H1 (cell line): Measurements from ENCODE around the gene MFAP3L.

Experiments
- EGR1 ChIP-seq: IDR thresholded peaks from 2 replicates; pipeline ENCODE4 v1.6.1; 2011; ENCODE audit warnings: low read depth, low read length, borderline replicate concordance
- EZH2 ChIP-seq: fragments of 200-600 bp; sonication (generic); IDR thresholded peaks from 2 replicates; pipeline ENCODE4 v1.7.1; 2012; ENCODE audit warnings: low read depth, mild to moderate bottlenecking, moderate library complexity, low read length, inconsistent platforms; ENCODE audit not compliant: severe bottlenecking
- HDAC2 ChIP-seq, 2 experiments: fragments of 300-600 bp in 1 of 2; sonication (generic) in 1 of 2; IDR thresholded peaks; 2 replicates each; pipeline ENCODE4 v1.6.1; 2011 to 2012; ENCODE audit warnings: low read depth in 2 of 2, low read length in 2 of 2, mild to moderate bottlenecking in 2 of 2, moderate library complexity in 2 of 2, borderline replicate concordance in 1 of 2, inconsistent platforms in 1 of 2
- JUND ChIP-seq: IDR thresholded peaks from 2 replicates; pipeline ENCODE4 v1.6.1; 2011; ENCODE audit warnings: mild to moderate bottlenecking, improper control_type of control experiment, low read length
- KDM1A ChIP-seq: fragments of 200-600, 300-600 bp; sonication (generic); IDR thresholded peaks from 2 replicates; pipeline ENCODE4 v1.7.1; 2016; ENCODE audit warnings: mild to moderate bottlenecking, low read length, borderline replicate concordance
- POLR2A ChIP-seq, 2 experiments: IDR thresholded peaks; 1 replicate in 1 of 2; 2 replicates in 1 of 2; pipeline ENCODE4 v1.6.1; 2011; ENCODE audit warnings: low read depth in 2 of 2, low read length in 2 of 2, mild to moderate bottlenecking in 2 of 2; ENCODE audit errors: control extremely low read depth in 1 of 2
- RAD21 ChIP-seq, 2 experiments: IDR thresholded peaks in 1 of 2; conservative IDR thresholded peaks in 1 of 2; 2 replicates each; pipeline ENCODE4 v1.6.1; 2011; ENCODE audit warnings: low read depth in 2 of 2, low read length in 2 of 2, improper control_type of control experiment in 1 of 2, inconsistent platforms in 1 of 2, mild to moderate bottlenecking in 1 of 2, moderate library complexity in 1 of 2
- RNF2 ChIP-seq: fragments of 200-900, 300-1000 bp; sonication (generic); IDR thresholded peaks from 2 replicates; pipeline ENCODE4 v1.7.1; 2016; ENCODE audit warnings: borderline replicate concordance, low read depth, mild to moderate bottlenecking, antibody characterized with exemption, low read length; ENCODE audit not compliant: poor library complexity, severe bottlenecking; ENCODE audit errors: missing control alignments
- SIX5 ChIP-seq: IDR thresholded peaks from 2 replicates; pipeline ENCODE4 v1.6.1; 2011; ENCODE audit warnings: mild to moderate bottlenecking, low read depth, low read length
- SRF ChIP-seq: IDR thresholded peaks from 2 replicates; pipeline ENCODE4 v1.6.1; 2011; ENCODE audit warnings: mild to moderate bottlenecking, low read depth, low read length, moderate library complexity
- SUZ12 ChIP-seq: fragments of 200-600 bp; sonication (generic); IDR thresholded peaks from 2 replicates; pipeline ENCODE4 v1.6.1; 2012; ENCODE audit warnings: mild to moderate bottlenecking, inconsistent platforms, low read length, moderate library complexity, mixed read lengths
- TF ChIP-seq, protein P1 (sequence below), 3 experiments: IDR thresholded peaks; 1 replicate in 2 of 3; 2 replicates in 1 of 3; pipeline versions ENCODE4 v1.5.1 to v1.6.1; 2011; ENCODE audit warnings: low read length in 3 of 3, mild to moderate bottlenecking in 3 of 3, inconsistent platforms in 2 of 3, low read depth in 1 of 3, moderate library complexity in 1 of 3; ENCODE audit not compliant: insufficient read depth in 1 of 3; ENCODE audit errors: control extremely low read depth in 1 of 3

DNA sequence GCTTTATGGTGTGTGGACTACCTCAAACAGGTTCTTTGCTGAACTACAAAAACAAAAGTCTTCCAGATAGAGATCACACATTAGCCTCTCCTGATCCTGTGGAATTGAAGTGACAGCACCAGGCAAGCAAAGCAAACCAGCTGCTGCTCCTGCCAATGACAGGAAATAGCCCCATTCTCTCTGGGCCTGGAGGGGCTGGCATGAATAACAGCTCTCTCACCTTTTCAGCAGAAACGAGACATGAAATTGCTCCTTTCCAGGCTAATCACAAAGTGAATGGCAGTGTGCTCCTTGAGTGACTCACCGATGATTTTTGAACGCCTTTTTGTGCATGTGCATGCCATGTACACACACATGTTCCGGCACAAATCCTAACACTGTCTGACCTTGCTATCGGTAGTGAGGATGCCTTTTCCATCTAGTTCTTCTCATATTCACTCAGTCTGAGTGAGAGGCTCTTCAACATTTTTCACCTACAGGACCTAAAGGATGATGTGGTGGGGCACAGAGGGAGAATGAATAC is 24.4 kb downstream of the MFAP3L start:
- TF ChIP-seq EGR1, result no peak
- no peak for TF ChIP-seq SIX5
- TF ChIP-seq SUZ12, result no peak
- TF ChIP-seq JUND, result no peak
- TF ChIP-seq RAD21 (IDR thresholded peaks at IDR 0.05 in 1 of 2, conservative IDR thresholded peaks at IDR 0.05 in 1 of 2; ENCODE audit: low read depth in 2 of 2, low read length in 2 of 2), result no peak
- TF ChIP-seq KDM1A, result no peak
- TF ChIP-seq, protein P1, sequence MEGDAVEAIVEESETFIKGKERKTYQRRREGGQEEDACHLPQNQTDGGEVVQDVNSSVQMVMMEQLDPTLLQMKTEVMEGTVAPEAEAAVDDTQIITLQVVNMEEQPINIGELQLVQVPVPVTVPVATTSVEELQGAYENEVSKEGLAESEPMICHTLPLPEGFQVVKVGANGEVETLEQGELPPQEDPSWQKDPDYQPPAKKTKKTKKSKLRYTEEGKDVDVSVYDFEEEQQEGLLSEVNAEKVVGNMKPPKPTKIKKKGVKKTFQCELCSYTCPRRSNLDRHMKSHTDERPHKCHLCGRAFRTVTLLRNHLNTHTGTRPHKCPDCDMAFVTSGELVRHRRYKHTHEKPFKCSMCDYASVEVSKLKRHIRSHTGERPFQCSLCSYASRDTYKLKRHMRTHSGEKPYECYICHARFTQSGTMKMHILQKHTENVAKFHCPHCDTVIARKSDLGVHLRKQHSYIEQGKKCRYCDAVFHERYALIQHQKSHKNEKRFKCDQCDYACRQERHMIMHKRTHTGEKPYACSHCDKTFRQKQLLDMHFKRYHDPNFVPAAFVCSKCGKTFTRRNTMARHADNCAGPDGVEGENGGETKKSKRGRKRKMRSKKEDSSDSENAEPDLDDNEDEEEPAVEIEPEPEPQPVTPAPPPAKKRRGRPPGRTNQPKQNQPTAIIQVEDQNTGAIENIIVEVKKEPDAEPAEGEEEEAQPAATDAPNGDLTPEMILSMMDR (IDR thresholded peaks at IDR 0.05; ENCODE audit: control extremely low read depth in 1 of 3, insufficient read depth in 1 of 3, low read depth in 1 of 3, low read length in 3 of 3), result no peak
- no peak for TF ChIP-seq POLR2A (IDR thresholded peaks at IDR 0.05; ENCODE audit: control extremely low read depth in 1 of 2, low read depth in 2 of 2, low read length in 2 of 2)
- TF ChIP-seq EZH2, result no peak
- no peak for TF ChIP-seq RNF2
- no peak for TF ChIP-seq SRF
- TF ChIP-seq HDAC2 (IDR thresholded peaks at IDR 0.05; ENCODE audit: borderline replicate concordance in 1 of 2, low read depth in 2 of 2, low read length in 2 of 2), result no peak
